HG02981 (cell line): ENCODE measurements around the gene RALY.

ENCODE experiments used
- ATAC-seq: cut with Tn5 transposase; IDR thresholded peaks from one replicate; pipeline ENCODE4 v1.9.1; 2021; ENCODE audit warnings: mild to moderate bottlenecking, moderate library complexity; ENCODE audit not compliant: unreplicated experiment

RALY gene

GRCh38 chr20:34074101-34074760 is 80.5 kb downstream of the RALY start:
- no peak for ATAC-seq

GRCh38 chr20:34075647-34076046 is 81.9 kb downstream of the RALY start:
- ATAC-seq = no peak

GRCh38 chr20:34076952-34077351 is 83.2 kb downstream of the RALY start:
- no peak for ATAC-seq

- no peak for ATAC-seq
Observed at GRCh38 chr20:34078540-34078939, 84.8 kb downstream of the RALY start.

- no peak for ATAC-seq
Observed at GRCh38 chr20:34079818-34080217, 86.1 kb downstream of the RALY start.

- ATAC-seq = no peak
Observed at GRCh38 chr20:34082232-34082887, 88.6 kb downstream of the RALY start.

- ATAC-seq = no peak
Observed at GRCh38 chr20:34083137-34083536, 89.4 kb downstream of the RALY start.

GRCh38 chr20:34083781-34084180 is 90.1 kb downstream of the RALY start:
- no peak for ATAC-seq

- no peak for ATAC-seq
Observed at GRCh38 chr20:34084227-34084923, 90.7 kb downstream of the RALY start.

GRCh38 chr20:34085544-34086040 is 91.9 kb downstream of the RALY start:
- no peak for ATAC-seq

GRCh38 chr20:34088305-34089174 is 94.8 kb downstream of the RALY start:
- ATAC-seq = no peak

GRCh38 chr20:34089175-34089479 is 95.4 kb downstream of the RALY start:
- no peak for ATAC-seq

- ATAC-seq = no peak
Observed at GRCh38 chr20:34089655-34090345, 96.1 kb downstream of the RALY start.

- no peak for ATAC-seq
Observed at GRCh38 chr20:34090645-34091044, 96.9 kb downstream of the RALY start.

- no peak for ATAC-seq
Observed at GRCh38 chr20:34091637-34092200, 98.0 kb downstream of the RALY start.

- no peak for ATAC-seq
Observed at GRCh38 chr20:34093895-34094294, 100.2 kb downstream of the RALY start.

GRCh38 chr20:34095825-34096224 is 102.1 kb downstream of the RALY start:
- no peak for ATAC-seq

- ATAC-seq = no peak
Observed at GRCh38 chr20:34096699-34097444, 103.2 kb downstream of the RALY start.

- no peak for ATAC-seq
Observed at GRCh38 chr20:34098570-34098969, 104.9 kb downstream of the RALY start.

GRCh38 chr20:34099675-34100074 is 106.0 kb downstream of the RALY start:
- no peak for ATAC-seq
